ENCODE results near the gene LRIG1.

- TF ChIP-seq CTCF (IDR thresholded peaks at IDR 0.05) = no peak
- TF ChIP-seq REST (IDR thresholded peaks at IDR 0.05; ENCODE audit: insufficient read depth in 1 of 2, low read depth in 2 of 2, low read length in 1 of 2) = no peak
- TF ChIP-seq SIN3A (IDR thresholded peaks at IDR 0.05; ENCODE audit: borderline replicate concordance, insufficient read depth, low read depth, low read length) = no peak
- TF ChIP-seq TCF7L2 (IDR thresholded peaks at IDR 0.05; ENCODE audit: low read depth, low read length) = no peak
Observed at GRCh38 chr3:66494959-66495667, 5.7 kb downstream of the LRIG1 start.

Measured in Panc1 (cell line).